Liver (tissue), 9 donors: ENCODE data around the gene ARHGAP40. TPM values are rescaled to one million over a fixed set of nuclear protein-coding genes. Genes with fewer than 3 reads are reported as not detected.

Experiments used
- DNase-seq: peaks from one replicate; pipeline ENCODE4 v3.0.0-alpha.2; 2017; ENCODE audit warnings: low spot score
- H3K27ac ChIP-seq, 2 donors: one replicate each; pipeline ENCODE4 v1.7.0; 2013; ENCODE audit warnings: inconsistent platforms in 2 of 2, low read length in 2 of 2, control low read depth in 1 of 2, low read depth in 1 of 2, mild to moderate bottlenecking in 1 of 2
- H3K27me3 ChIP-seq, 4 donors: one replicate each; pipeline versions ENCODE4 v1.6.1 to v1.7.0; 2013; ENCODE audit warnings: low read length in 3 of 4, inconsistent platforms in 1 of 4, mild to moderate bottlenecking in 1 of 4, moderate library complexity in 1 of 4; ENCODE audit not compliant: control insufficient read depth in 4 of 4, insufficient read depth in 4 of 4
- H3K36me3 ChIP-seq, 4 donors: one replicate each; pipeline versions ENCODE4 v1.6.1 to v1.7.0; 2013; ENCODE audit warnings: low read length in 3 of 4, mild to moderate bottlenecking in 3 of 4, low read depth in 1 of 4, moderate library complexity in 1 of 4; ENCODE audit not compliant: control insufficient read depth in 4 of 4, insufficient read depth in 3 of 4
- H3K4me1 ChIP-seq, 4 donors: one replicate each; pipeline versions ENCODE4 v1.6.1 to v1.7.0; 2013; ENCODE audit warnings: low read length in 3 of 4, mild to moderate bottlenecking in 3 of 4, moderate library complexity in 1 of 4; ENCODE audit not compliant: control insufficient read depth in 4 of 4, insufficient read depth in 4 of 4
- H3K4me3 ChIP-seq, 3 donors: one replicate each; pipeline versions ENCODE4 v1.6.1 to v1.7.0; 2013; ENCODE audit warnings: low read length in 3 of 3, control low read depth in 1 of 3, low read depth in 1 of 3, mild to moderate bottlenecking in 1 of 3
- H3K9ac ChIP-seq, 2 donors: one replicate each; pipeline ENCODE4 v1.7.0; 2013; ENCODE audit warnings: low read length in 2 of 2, mild to moderate bottlenecking in 2 of 2, moderate library complexity in 2 of 2, control low read depth in 1 of 2, low read depth in 1 of 2
- H3K9me3 ChIP-seq, 4 donors: one replicate each; pipeline versions ENCODE4 v1.6.1 to v1.7.0; 2013; ENCODE audit warnings: low read length in 3 of 4; ENCODE audit not compliant: control insufficient read depth in 4 of 4
- CTCF ChIP-seq: fragments of 150-350 bp; IDR thresholded peaks from 2 replicates; pipeline ENCODE4 v1.5.1; 2017; ENCODE audit warnings: improper control_type of control experiment, low read depth, low read length; ENCODE audit not compliant: missing input control
- FOXA1 ChIP-seq: IDR thresholded peaks from 2 replicates; pipeline ENCODE4 v1.6.1; 2016; ENCODE audit warnings: antibody characterized with exemption
- HNF4A ChIP-seq, 2 donors: conservative IDR thresholded peaks; 2 replicates each; pipeline ENCODE4 v1.6.1; 2016; ENCODE audit warnings: antibody characterized with exemption in 2 of 2, mild to moderate bottlenecking in 2 of 2
- HNF4G ChIP-seq: IDR thresholded peaks from 2 replicates; pipeline ENCODE4 v1.6.1; 2016; ENCODE audit warnings: antibody characterized with exemption
- JUND ChIP-seq, 2 donors: IDR thresholded peaks; 2 replicates each; pipeline ENCODE4 v1.6.1; 2016; ENCODE audit warnings: antibody characterized with exemption in 2 of 2
- MAX ChIP-seq: IDR thresholded peaks from 2 replicates; pipeline ENCODE4 v1.6.1; 2016; ENCODE audit warnings: antibody characterized with exemption
- NR2F2 ChIP-seq: IDR thresholded peaks from 2 replicates; pipeline ENCODE4 v1.6.1; 2016; ENCODE audit warnings: antibody characterized with exemption
- RAD21 ChIP-seq, 2 donors: IDR thresholded peaks; 2 replicates each; pipeline ENCODE4 v1.6.1; 2016; ENCODE audit warnings: antibody characterized with exemption in 2 of 2, mild to moderate bottlenecking in 2 of 2
- SP1 ChIP-seq: IDR thresholded peaks from 2 replicates; pipeline ENCODE4 v1.6.1; 2018; ENCODE audit warnings: antibody characterized with exemption, mild to moderate bottlenecking
- TAF1 ChIP-seq: conservative IDR thresholded peaks from 2 replicates; pipeline ENCODE4 v1.6.1; 2016; ENCODE audit warnings: antibody characterized with exemption, mild to moderate bottlenecking
- YY1 ChIP-seq: IDR thresholded peaks from 2 replicates; pipeline ENCODE4 v1.6.1; 2016; ENCODE audit warnings: antibody characterized with exemption, mild to moderate bottlenecking
- ZBTB33 ChIP-seq: IDR thresholded peaks from 2 replicates; pipeline ENCODE4 v1.6.1; 2016; ENCODE audit warnings: antibody characterized with exemption
- WGBS: extraction: QIAGEN DNeasy Blood & Tissue Kit; methylation state at CpG from one replicate; pipeline ENCODE4 v1.1.7; 2013; 5-methylcytosine and 5-hydroxymethylcytosine counted together
- polyA plus RNA-seq, 2 donors: library from polyadenylated mRNA; stranded (reverse) in 1 of 2; unstranded in 1 of 2; fragments of 200-250 nt in 1 of 2; fragments of >200 nt in 1 of 2; fragmentation: Nextera tagmentation in 1 of 2; extraction: Ambion mirVana in 1 of 2; gene quantifications; one replicate each; pipeline versions ENCODE4 v1.2.1 to v1.2.3, GENCODE V29; 2013 to 2015
- total RNA-seq, 2 donors: library from RNA; depleted of rRNA; stranded (reverse); fragments of >200 nt; gene quantifications; one replicate each; pipeline ENCODE4 v1.2.3, GENCODE V29; 2014
- TF ChIP-seq, protein P1 (sequence below): IDR thresholded peaks from 2 replicates; pipeline ENCODE4 v1.6.1; 2016; ENCODE audit warnings: antibody characterized with exemption, mild to moderate bottlenecking
- TF ChIP-seq, protein P2 (sequence below): IDR thresholded peaks from 2 replicates; pipeline ENCODE4 v1.6.1; 2016; ENCODE audit warnings: antibody characterized with exemption
- donor health status: healthy.
- donor health status: healthy.
- donor health status: healthy.
- donor health status: healthy.
- donor health status: healthy.

The ARHGAP40 gene
- total and polyA plus RNA-seq, 4 donors: 0.08 TPM; not detected in 3

DNA sequence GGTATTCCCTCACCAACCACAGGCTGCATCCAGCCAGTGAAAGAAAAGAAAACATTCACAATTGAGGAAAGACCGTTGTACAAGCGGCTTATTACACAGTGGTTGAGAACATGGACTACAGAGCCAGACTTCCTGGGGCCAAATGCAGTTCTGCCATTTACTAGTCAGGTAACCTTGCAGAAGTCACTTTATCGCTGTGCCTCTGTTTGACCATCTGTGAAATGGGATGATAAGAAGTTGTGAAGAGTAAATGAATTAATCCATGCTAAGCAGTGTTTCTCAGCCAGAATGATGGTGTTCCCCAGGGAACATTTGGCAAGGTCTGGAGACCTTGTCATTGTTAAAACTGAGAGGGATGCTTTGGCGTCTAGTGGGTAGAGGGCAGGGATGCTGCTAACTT is 14.8 kb downstream of the ARHGAP40 start:
- Histone ChIP-seq H3K27me3 (no peaks in the 10 kb centered on the region), H3K4me1 (no peaks in the 10 kb centered on the region), H3K9me3 (no peaks in the 10 kb centered on the region), H3K27ac (no peak overlapping the region), H3K9ac (no peak overlapping the region), H3K36me3 (no peaks in the 10 kb centered on the region), H3K4me3 (no peak overlapping the region)
- no peak for TF ChIP-seq YY1
- no peak for TF ChIP-seq NR2F2
- TF ChIP-seq MAX: no peak
- TF ChIP-seq, protein P1, sequence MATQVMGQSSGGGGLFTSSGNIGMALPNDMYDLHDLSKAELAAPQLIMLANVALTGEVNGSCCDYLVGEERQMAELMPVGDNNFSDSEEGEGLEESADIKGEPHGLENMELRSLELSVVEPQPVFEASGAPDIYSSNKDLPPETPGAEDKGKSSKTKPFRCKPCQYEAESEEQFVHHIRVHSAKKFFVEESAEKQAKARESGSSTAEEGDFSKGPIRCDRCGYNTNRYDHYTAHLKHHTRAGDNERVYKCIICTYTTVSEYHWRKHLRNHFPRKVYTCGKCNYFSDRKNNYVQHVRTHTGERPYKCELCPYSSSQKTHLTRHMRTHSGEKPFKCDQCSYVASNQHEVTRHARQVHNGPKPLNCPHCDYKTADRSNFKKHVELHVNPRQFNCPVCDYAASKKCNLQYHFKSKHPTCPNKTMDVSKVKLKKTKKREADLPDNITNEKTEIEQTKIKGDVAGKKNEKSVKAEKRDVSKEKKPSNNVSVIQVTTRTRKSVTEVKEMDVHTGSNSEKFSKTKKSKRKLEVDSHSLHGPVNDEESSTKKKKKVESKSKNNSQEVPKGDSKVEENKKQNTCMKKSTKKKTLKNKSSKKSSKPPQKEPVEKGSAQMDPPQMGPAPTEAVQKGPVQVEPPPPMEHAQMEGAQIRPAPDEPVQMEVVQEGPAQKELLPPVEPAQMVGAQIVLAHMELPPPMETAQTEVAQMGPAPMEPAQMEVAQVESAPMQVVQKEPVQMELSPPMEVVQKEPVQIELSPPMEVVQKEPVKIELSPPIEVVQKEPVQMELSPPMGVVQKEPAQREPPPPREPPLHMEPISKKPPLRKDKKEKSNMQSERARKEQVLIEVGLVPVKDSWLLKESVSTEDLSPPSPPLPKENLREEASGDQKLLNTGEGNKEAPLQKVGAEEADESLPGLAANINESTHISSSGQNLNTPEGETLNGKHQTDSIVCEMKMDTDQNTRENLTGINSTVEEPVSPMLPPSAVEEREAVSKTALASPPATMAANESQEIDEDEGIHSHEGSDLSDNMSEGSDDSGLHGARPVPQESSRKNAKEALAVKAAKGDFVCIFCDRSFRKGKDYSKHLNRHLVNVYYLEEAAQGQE: no peak
- no peak for TF ChIP-seq SP1
- no peak for TF ChIP-seq HNF4A (conservative IDR thresholded peaks at IDR 0.05)
- TF ChIP-seq, protein P2, sequence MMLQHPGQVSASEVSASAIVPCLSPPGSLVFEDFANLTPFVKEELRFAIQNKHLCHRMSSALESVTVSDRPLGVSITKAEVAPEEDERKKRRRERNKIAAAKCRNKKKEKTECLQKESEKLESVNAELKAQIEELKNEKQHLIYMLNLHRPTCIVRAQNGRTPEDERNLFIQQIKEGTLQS: no peak
- TF ChIP-seq JUND (IDR thresholded peaks at IDR 0.05): no peak
- no peak for TF ChIP-seq RAD21 (IDR thresholded peaks at IDR 0.05)
- 87% methylated on average over 4 of the region's 4 CpGs for WGBS
- no peak for DNase-seq

DNA sequence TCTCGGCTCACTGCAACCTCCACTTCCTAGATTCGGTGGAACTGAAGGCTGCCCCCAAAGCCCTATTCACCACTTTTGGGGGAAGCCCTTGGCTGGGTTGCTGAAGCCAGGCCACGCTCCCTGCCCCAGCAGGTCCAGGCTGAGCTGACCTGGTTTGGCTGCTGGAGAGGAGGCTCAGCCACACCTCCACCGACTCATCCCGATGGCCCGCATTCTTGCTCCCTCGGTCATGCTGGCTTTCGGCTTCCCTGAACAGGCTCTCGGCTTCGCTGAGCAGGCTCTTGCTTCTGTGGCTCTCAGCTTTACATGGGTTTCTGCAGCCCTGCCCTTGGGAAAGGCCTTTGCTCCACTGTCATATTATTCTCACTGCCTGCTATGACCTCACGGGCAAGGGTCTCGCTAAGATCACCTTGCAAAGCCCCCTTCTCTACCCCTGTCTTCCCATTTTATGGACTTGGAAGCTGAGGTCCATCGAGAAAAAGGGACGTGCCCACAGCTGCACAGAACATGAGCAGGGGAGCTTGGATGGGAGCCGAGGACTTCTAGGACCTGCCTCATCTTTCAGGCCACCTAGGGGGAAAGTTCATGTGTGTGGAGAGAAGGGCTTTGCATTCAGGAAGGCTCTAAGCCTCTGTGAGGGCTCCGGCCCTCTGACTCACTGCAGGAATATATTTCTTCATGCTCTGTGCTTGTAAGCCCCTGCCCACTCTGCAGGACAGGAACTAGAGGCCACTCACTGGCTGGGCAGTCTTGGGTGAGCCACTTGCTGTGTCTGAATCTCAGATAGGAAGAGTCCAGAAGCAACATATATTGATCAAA is 15.6 kb downstream of the ARHGAP40 start:
- DNase-seq: no peak

More for the DNA sequence above, 15.6 kb downstream of the ARHGAP40 start:
- H3K9me3 ChIP-seq: no peaks in the 10 kb centered on the region
- whole genome bisulfite sequencing: 75% methylated on average over 16 of the region's 16 CpGs
- H3K27ac ChIP-seq: no peak overlapping the region
- no peaks in the 10 kb centered on the region for H3K36me3 ChIP-seq
- H3K27me3 ChIP-seq: no peaks in the 10 kb centered on the region
- no peak overlapping the region for H3K9ac ChIP-seq
- H3K4me3 ChIP-seq: no peak overlapping the region
- TF ChIP-seq ZBTB33 (no peak), TAF1 (no peak), RAD21 (IDR thresholded peaks at IDR 0.05) (no peak), MAX (no peak), HNF4G (no peak), CTCF (no peak), JUND (IDR thresholded peaks at IDR 0.05) (no peak), YY1 (no peak), FOXA1 (no peak)
- TF ChIP-seq, protein P1: no peak
- H3K4me1 ChIP-seq: no peaks in the 10 kb centered on the region
